MM.1S (cell line): Measurements from ENCODE around the gene LDAF1.
"Not testable (repeated sequence)": the region's sequence is repeated elsewhere in the genome, so short reads cannot be mapped to it uniquely, and the experiment has no call there.

ENCODE experiments used
- EZH2 ChIP-seq: fragments of 300-600 bp; sonication (generic); optimal IDR thresholded peaks from 2 replicates; pipeline ENCODE3; 2017; ENCODE audit warnings: low read depth, mild to moderate bottlenecking, antibody characterized with exemption, low read length, mixed read lengths
- EZH2phosphoT487 ChIP-seq: fragments of 300-600 bp; sonication (generic); IDR thresholded peaks from 2 replicates; pipeline ENCODE4 v1.6.1; 2018; ENCODE audit warnings: antibody characterized with exemption, low read length
- TF ChIP-seq, protein P1 (sequence below): fragments of 300-600 bp; sonication (generic); IDR thresholded peaks from 2 replicates; pipeline ENCODE4 v1.5.1; 2016; ENCODE audit warnings: antibody characterized with exemption, low read length, mixed read lengths

DNA sequence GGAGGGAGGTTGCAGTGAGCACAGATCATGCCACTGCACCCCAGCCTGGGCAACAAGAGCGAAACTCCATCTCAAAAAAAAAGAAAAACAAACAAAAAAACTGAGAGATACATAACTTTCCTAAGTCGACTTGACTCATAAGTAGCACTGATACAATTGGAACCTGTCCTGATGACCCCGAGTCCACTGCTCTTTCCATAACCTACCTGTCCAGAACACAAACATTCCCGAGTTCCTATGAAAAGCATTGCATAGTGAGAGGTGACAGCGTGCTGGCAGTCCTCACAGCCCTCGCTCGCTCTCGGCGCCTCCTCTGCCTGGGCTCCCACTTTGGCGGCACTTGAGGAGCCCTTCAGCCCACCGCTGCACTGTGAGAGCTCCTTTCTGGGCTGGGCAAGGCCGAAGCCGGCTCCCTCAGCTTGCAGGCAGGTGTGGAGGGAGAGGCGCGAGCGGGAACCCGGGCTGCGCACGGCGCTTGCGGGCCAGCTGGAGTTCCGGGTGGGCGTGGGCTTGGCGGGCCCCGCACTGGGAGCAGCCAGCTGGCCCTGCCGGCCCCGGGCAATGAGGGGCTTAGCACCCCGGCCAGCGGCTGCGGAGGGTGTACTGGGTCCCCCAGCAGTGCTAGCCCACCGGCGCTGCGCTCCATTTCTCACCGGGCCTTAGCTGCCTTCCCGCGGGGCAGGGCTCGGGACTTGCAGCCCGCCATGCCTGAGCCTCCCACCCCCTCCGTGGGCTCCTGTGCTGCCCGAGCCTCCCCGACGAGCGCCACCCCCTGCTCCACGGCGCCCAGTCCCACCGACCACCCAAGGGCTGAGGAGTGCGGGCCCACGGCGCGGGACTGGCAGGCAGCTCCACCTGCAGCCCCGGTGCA lies 6.1 kb upstream of the LDAF1 start:
- TF ChIP-seq, protein P1, sequence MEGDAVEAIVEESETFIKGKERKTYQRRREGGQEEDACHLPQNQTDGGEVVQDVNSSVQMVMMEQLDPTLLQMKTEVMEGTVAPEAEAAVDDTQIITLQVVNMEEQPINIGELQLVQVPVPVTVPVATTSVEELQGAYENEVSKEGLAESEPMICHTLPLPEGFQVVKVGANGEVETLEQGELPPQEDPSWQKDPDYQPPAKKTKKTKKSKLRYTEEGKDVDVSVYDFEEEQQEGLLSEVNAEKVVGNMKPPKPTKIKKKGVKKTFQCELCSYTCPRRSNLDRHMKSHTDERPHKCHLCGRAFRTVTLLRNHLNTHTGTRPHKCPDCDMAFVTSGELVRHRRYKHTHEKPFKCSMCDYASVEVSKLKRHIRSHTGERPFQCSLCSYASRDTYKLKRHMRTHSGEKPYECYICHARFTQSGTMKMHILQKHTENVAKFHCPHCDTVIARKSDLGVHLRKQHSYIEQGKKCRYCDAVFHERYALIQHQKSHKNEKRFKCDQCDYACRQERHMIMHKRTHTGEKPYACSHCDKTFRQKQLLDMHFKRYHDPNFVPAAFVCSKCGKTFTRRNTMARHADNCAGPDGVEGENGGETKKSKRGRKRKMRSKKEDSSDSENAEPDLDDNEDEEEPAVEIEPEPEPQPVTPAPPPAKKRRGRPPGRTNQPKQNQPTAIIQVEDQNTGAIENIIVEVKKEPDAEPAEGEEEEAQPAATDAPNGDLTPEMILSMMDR: not testable (repeated sequence)
- TF ChIP-seq EZH2, EZH2phosphoT487: not testable (repeated sequence)
